HepG2 (cell line): ENCODE data around the gene ARHGAP33. TPM values are rescaled to one million over a fixed set of nuclear protein-coding genes. Genes with fewer than 3 reads are reported as not detected.

ENCODE experiments used
- ATAC-seq: fragments of 200-7000 bp; cut with Tn5 transposase; 3 replicates; pipeline ENCODE4 v1.9.1; 2020; ENCODE audit warnings: mild to moderate bottlenecking, moderate library complexity
- BruUV-seq: library from RNA; stranded (reverse); fragments of 400-500 nt; replicated peaks from 2 replicates; lab custom pipeline; 2021; lab: Mats Ljungman, UMichigan
- CTCF ChIA-PET: fragments of 300-600 bp; formaldehyde crosslinking; extraction: SDS; loops from one replicate; lab custom pipeline; 2021; ENCODE audit warnings: low total read pairs, inconsistent platforms, low intra/inter-chr PET ratio; lab: Yijun Ruan, JAX
- POLR2A ChIA-PET: fragments of 350-600 bp; sonication (Branson Sonifier 250); formaldehyde crosslinking; loops from one replicate; lab custom pipeline; 2020; ENCODE audit warnings: antibody characterized with exemption, inconsistent platforms; lab: Yijun Ruan, JAX
- DNase-seq: peaks from one replicate; pipeline ENCODE4 v3.0.0-alpha.2; 2015; ENCODE audit warnings: low spot score
- FAIRE-seq: peaks from 3 replicates; lab custom pipeline; 2011; peaks lifted over from hg19 to GRCh38; lab: Jason Lieb, UNC
- H2AFZ ChIP-seq: one replicate; pipeline ENCODE4 v1.6.1; 2011; ENCODE audit warnings: low read length, inconsistent platforms
- H3K27ac ChIP-seq: fragments of 300-600 bp; 3 replicates; pipeline ENCODE4 v1.8.0; 2011; ENCODE audit warnings: mixed run types, mild to moderate bottlenecking, mixed read lengths, low read length, inconsistent platforms; ENCODE audit not compliant: insufficient read depth; ENCODE audit errors: extremely low read length
- H3K27me3 ChIP-seq, 2 experiments: fragments of 200-600 bp in 1 of 2; 2 replicates in 1 of 2; 3 replicates in 1 of 2; pipeline versions ENCODE4 v1.6.0 to v1.8.0; 2011; ENCODE audit warnings: low read length in 2 of 2, mild to moderate bottlenecking in 2 of 2, moderate library complexity in 2 of 2, inconsistent platforms in 1 of 2; ENCODE audit not compliant: insufficient read depth in 2 of 2, control insufficient read depth in 1 of 2
- H3K36me3 ChIP-seq, 2 experiments: fragments of 200-600 bp in 1 of 2; replicated peaks in 1 of 2; 2 replicates in 1 of 2; 3 replicates in 1 of 2; pipeline versions ENCODE4 v1.5.1 to v1.8.0; 2011; ENCODE audit warnings: low read length in 2 of 2, inconsistent platforms in 1 of 2; ENCODE audit not compliant: insufficient read depth in 2 of 2, control insufficient read depth in 1 of 2
- H3K4me1 ChIP-seq: 2 replicates; pipeline ENCODE4 v1.5.1; 2012; ENCODE audit warnings: low read length, inconsistent platforms; ENCODE audit not compliant: insufficient read depth
- H3K4me2 ChIP-seq: 2 replicates; pipeline ENCODE4 v1.6.0; 2011; ENCODE audit warnings: low read depth, low read length, inconsistent platforms
- H3K4me3 ChIP-seq, 3 experiments: fragments of 200-600 bp in 1 of 3; sonication (generic), shearing (Covaris generic) in 1 of 3; replicated peaks in 1 of 3; 2 replicates each; pipeline ENCODE4 v1.5.1; 2011 to 2016; ENCODE audit warnings: low read length in 3 of 3, inconsistent platforms in 2 of 3, low read depth in 2 of 3, mild to moderate bottlenecking in 2 of 3, control low read depth in 1 of 3, mixed read lengths in 1 of 3; ENCODE audit not compliant: insufficient read depth in 1 of 3
- H3K79me2 ChIP-seq: one replicate; pipeline ENCODE4 v1.6.1; 2011; ENCODE audit warnings: low read length, inconsistent platforms; ENCODE audit not compliant: insufficient read depth
- H3K9ac ChIP-seq: 2 replicates; pipeline ENCODE4 v1.6.0; 2011; ENCODE audit warnings: mild to moderate bottlenecking, low read depth, low read length, inconsistent platforms; ENCODE audit not compliant: insufficient read depth
- H3K9me3 ChIP-seq: 2 replicates; pipeline ENCODE4 v1.5.1; 2012; ENCODE audit warnings: mild to moderate bottlenecking, low read length
- H4K20me1 ChIP-seq: 2 replicates; pipeline ENCODE4 v1.6.0; 2011; ENCODE audit warnings: inconsistent platforms, mild to moderate bottlenecking, low read length, moderate library complexity; ENCODE audit not compliant: insufficient read depth
- ATF3 ChIP-seq: sonication (generic); formaldehyde crosslinking; IDR thresholded peaks from 2 replicates; pipeline ENCODE4 v1.4.0; 2020; ENCODE audit warnings: missing genetic modification reagents
- BCLAF1 ChIP-seq: fragments of 450-650 bp; IDR thresholded peaks from 2 replicates; pipeline ENCODE4 v1.6.1; 2017; ENCODE audit warnings: mild to moderate bottlenecking
- CCDC6 ChIP-seq: sonication (generic); formaldehyde crosslinking; IDR thresholded peaks from 2 replicates; pipeline ENCODE4 v1.8.1; 2022; ENCODE audit warnings: mild to moderate bottlenecking, missing genetic modification reagents, moderate library complexity
- POLR2AphosphoS5 ChIP-seq: IDR thresholded peaks from 2 replicates; pipeline ENCODE4 v1.6.1; 2012; ENCODE audit warnings: low read depth, low read length
- THYN1 ChIP-seq: sonication (generic); formaldehyde crosslinking; IDR thresholded peaks from 2 replicates; pipeline ENCODE4 v1.8.1; 2023; ENCODE audit warnings: low read depth, mild to moderate bottlenecking, moderate library complexity, missing genetic modification reagents, borderline replicate concordance
- ZNF235 ChIP-seq: sonication (generic); formaldehyde crosslinking; IDR thresholded peaks from 2 replicates; pipeline ENCODE4 v1.8.1; 2023; ENCODE audit warnings: mild to moderate bottlenecking, missing genetic modification reagents, borderline replicate concordance
- ZNF784 ChIP-seq: sonication (generic); formaldehyde crosslinking; IDR thresholded peaks from 2 replicates; pipeline ENCODE4 v1.5.1; 2020; ENCODE audit warnings: missing genetic modification reagents, mild to moderate bottlenecking, borderline replicate concordance
- ZSCAN21 ChIP-seq: sonication (generic); formaldehyde crosslinking; IDR thresholded peaks from 2 replicates; pipeline ENCODE4 v1.8.0; 2022; ENCODE audit warnings: mild to moderate bottlenecking, missing genetic modification reagents, moderate library complexity, borderline replicate concordance
- ZSCAN25 ChIP-seq: sonication (generic); formaldehyde crosslinking; IDR thresholded peaks from 2 replicates; pipeline ENCODE4 v1.8.0; 2022; ENCODE audit warnings: mild to moderate bottlenecking, missing genetic modification reagents
- WGBS: methylation state at CpG from one replicate; pipeline ENCODE4 v1.1.6; 2017; ENCODE audit warnings: low lambda C conversion rate; 5-methylcytosine and 5-hydroxymethylcytosine counted together
- in situ Hi-C: cut with HindIII; loops from 2 replicates; pipeline ENCODE4 v1.10.0; 2017; ENCODE audit warnings: low pct_unique_long_range_greater_than_20kb; ENCODE audit not compliant: extremely low pct_ligation_motif_present
- intact Hi-C: fragments of 100-400 bp; cut with micrococcal nuclease; formaldehyde crosslinking; loops from one replicate; pipeline ENCODE4 v1.10.0; 2022; ENCODE audit not compliant: unreplicated experiment
- polyA plus RNA-seq, 8 experiments: library from polyadenylated mRNA; depleted of rRNA in 3 of 8; stranded (reverse) in 7 of 8; unstranded in 1 of 8; fragments of >200 nt; fragmentation: Illumina TruSeq in 4 of 8; extraction: Trizol in 4 of 8; gene quantifications; 2 replicates each; pipeline versions ENCODE4 v1.2.1 to v1.2.3, GENCODE V29; 2011 to 2016; ENCODE audit warnings: low read depth in 4 of 8, missing spikeins in 1 of 8, mixed read lengths in 1 of 8; ENCODE audit not compliant: insufficient read depth in 1 of 8
- total RNA-seq, 5 experiments: library from RNA; depleted of rRNA; stranded (reverse); fragments of >200 nt; fragmentation: Illumina TruSeq; extraction: Trizol; gene quantifications; 2 replicates each; pipeline ENCODE4 v1.2.3, GENCODE V29; 2016; ENCODE audit warnings: low read depth in 1 of 5

Gene ARHGAP33
- total and polyA plus RNA-seq, 2 of the 13 experiments (the other 11 are each of a cell fraction or from before 2014, with no cell fraction given): 1.3 to 2.7 TPM

- Histone ChIP-seq H3K36me3 (peaks cover 3 to 21% of the 10 kb centered on the region in 2 experiments; a peak in 3 of 5 replicates), H4K20me1 (no peaks in the 10 kb centered on the region), H3K27ac (no peak overlapping the region), H3K4me1 (peaks cover 23% of the 10 kb centered on the region), H3K4me2 (no peak overlapping the region), H3K4me3 (no peak overlapping the region), H2AFZ (no peak overlapping the region), H3K79me2 (peaks cover 5% of the 10 kb centered on the region), H3K27me3 (no peaks in the 10 kb centered on the region), H3K9me3 (no peaks in the 10 kb centered on the region), H3K9ac (no peak overlapping the region)
- CTCF ChIA-PET: no interaction called here
- 87% methylated on average over 13 of the region's 13 CpGs for WGBS
- in situ Hi-C loops: no loop called here
- DNase-seq (no peak), ATAC-seq (no peak), FAIRE-seq (no peak)
- TF ChIP-seq ZNF235 (CRISPR knock-in tag) (no peak), BCLAF1 (no peak), ZSCAN21 (CRISPR knock-in tag) (no peak), CCDC6 (CRISPR knock-in tag) (no peak), THYN1 (CRISPR knock-in tag) (no peak), ZNF784 (no peak), ZSCAN25 (no peak), POLR2AphosphoS5 (no peak), ATF3 (CRISPR knock-in tag) (no peak)
- POLR2A ChIA-PET: no interaction called here
- BruUV-seq: no TSS peak
- intact Hi-C loops: no loop called here
Observed at GRCh38 chr19:35754370-35755130, 20.8 kb upstream of the ARHGAP33 start.
